Thymus (tissue), 14 donors: ENCODE measurements around the gene CLK1. TPM values are rescaled to one million over a fixed set of nuclear protein-coding genes. Genes with fewer than 3 reads are reported as not detected.

Source experiments
- DNase-seq, 9 donors: peaks; one replicate each; pipeline ENCODE4 v3.0.0-alpha.2; 2013; ENCODE audit warnings: low spot score in 9 of 9, low read depth in 6 of 9, missing footprints in 1 of 9
- H3K27ac ChIP-seq, 2 donors: one replicate each; pipeline ENCODE4 v1.5.1; 2013; ENCODE audit warnings: control low read depth in 1 of 2, low read depth in 1 of 2, low read length in 1 of 2, mild to moderate bottlenecking in 1 of 2, moderate library complexity in 1 of 2
- H3K27me3 ChIP-seq, 2 donors: one replicate each; pipeline ENCODE4 v1.5.1; 2013; ENCODE audit warnings: low read length in 1 of 2; ENCODE audit not compliant: control insufficient read depth in 2 of 2, insufficient read depth in 1 of 2
- H3K36me3 ChIP-seq, 2 donors: one replicate each; pipeline ENCODE4 v1.5.1; 2013; ENCODE audit warnings: low read length in 1 of 2, mild to moderate bottlenecking in 1 of 2, moderate library complexity in 1 of 2; ENCODE audit not compliant: control insufficient read depth in 2 of 2, insufficient read depth in 2 of 2
- H3K4me1 ChIP-seq, 2 donors: one replicate each; pipeline ENCODE4 v1.5.1; 2013; ENCODE audit warnings: low read length in 2 of 2; ENCODE audit not compliant: control insufficient read depth in 2 of 2, insufficient read depth in 2 of 2
- H3K4me3 ChIP-seq, 2 donors: one replicate each; pipeline ENCODE4 v1.5.1; 2013; ENCODE audit warnings: low read length in 2 of 2, control low read depth in 1 of 2, mild to moderate bottlenecking in 1 of 2
- H3K9me3 ChIP-seq, 2 donors: one replicate each; pipeline ENCODE4 v1.5.1; 2013; ENCODE audit warnings: low read length in 1 of 2, mild to moderate bottlenecking in 1 of 2; ENCODE audit not compliant: control insufficient read depth in 2 of 2, insufficient read depth in 1 of 2
- WGBS: extraction: QIAGEN DNeasy Blood & Tissue Kit; methylation state at CpG from one replicate; pipeline ENCODE4 v1.1.7; 2013; 5-methylcytosine and 5-hydroxymethylcytosine counted together
- long read RNA-seq, 10 donors: transcript quantifications; one replicate each; lab custom pipeline, GENCODE V29; 2026
- polyA plus RNA-seq: library from polyadenylated mRNA; stranded (reverse); fragments of 200-250 nt; gene quantifications from one replicate; pipeline ENCODE4 v1.2.3, GENCODE V29; 2013
- total RNA-seq: library from RNA; stranded (reverse); fragments of 120-200 nt; gene quantifications from one replicate; pipeline ENCODE4 v1.2.4, GENCODE V29; 2013
- donor health status: healthy.

The CLK1 gene
- total RNA-seq (295 TPM), polyA plus RNA-seq (1,486 TPM)
- long read RNA-seq, donor 1, transcript CLK1-210 (11 exons, 3,208 nt), result major isoform, 7 of 17 reads
- long read RNA-seq, donor 1, partial matches to known transcripts, result 5 of 17 reads
- long read RNA-seq, donor 1, other reads (novel, unspliced or antisense), result 0 of 17 reads
- long read RNA-seq, donor 2, transcript CLK1-204 (12 exons, 1,682 nt), result minor isoform, 9 of 174 reads
- long read RNA-seq, donor 2, transcript CLK1-208 (2 exons, 484 nt), result minor isoform, 7 of 174 reads
- long read RNA-seq, donor 2, transcript CLK1-210 (11 exons, 3,208 nt), result major isoform, 27 of 174 reads
- long read RNA-seq, donor 2, transcript CLK1-201 (13 exons, 1,888 nt), result minor isoform, 15 of 174 reads
- long read RNA-seq, donor 2, partial matches to known transcripts, result 107 of 174 reads
- long read RNA-seq, donor 2, other reads (novel, unspliced or antisense), result 0 of 174 reads
- long read RNA-seq, donor 3, transcript CLK1-210 (11 exons, 3,208 nt), result minor isoform, 42 of 264 reads
- long read RNA-seq, donor 3, transcript CLK1-208 (2 exons, 484 nt), result minor isoform, 10 of 264 reads
- long read RNA-seq, donor 3, transcript CLK1-204 (12 exons, 1,682 nt), result minor isoform, 11 of 264 reads
- long read RNA-seq, donor 3, transcript CLK1-201 (13 exons, 1,888 nt), result major isoform, 57 of 264 reads
- long read RNA-seq, donor 3, partial matches to known transcripts, result 126 of 264 reads
- long read RNA-seq, donor 3, other reads (novel, unspliced or antisense), result 0 of 264 reads
- long read RNA-seq, donor 4, transcript CLK1-201 (13 exons, 1,888 nt), result minor isoform, 6 of 64 reads
- long read RNA-seq, donor 4, transcript CLK1-208 (2 exons, 484 nt), result minor isoform, 7 of 64 reads
- long read RNA-seq, donor 4, transcript CLK1-210 (11 exons, 3,208 nt), result major isoform, 12 of 64 reads
- long read RNA-seq, donor 4, partial matches to known transcripts, result 30 of 64 reads
- long read RNA-seq, donor 4, other reads (novel, unspliced or antisense), result 0 of 64 reads
- long read RNA-seq, donor 5, transcript CLK1-203 (8 exons, 1,192 nt), result minor isoform, 9 of 191 reads
- long read RNA-seq, donor 5, transcript CLK1-210 (11 exons, 3,208 nt), result major isoform, 37 of 191 reads
- long read RNA-seq, donor 5, transcript CLK1-204 (12 exons, 1,682 nt), result minor isoform, 18 of 191 reads
- long read RNA-seq, donor 5, transcript CLK1-201 (13 exons, 1,888 nt), result minor isoform, 33 of 191 reads
- long read RNA-seq, donor 5, partial matches to known transcripts, result 80 of 191 reads
- long read RNA-seq, donor 5, other reads (novel, unspliced or antisense), result 0 of 191 reads
- long read RNA-seq, donor 6, transcript CLK1-201 (13 exons, 1,888 nt), result major isoform, 36 of 124 reads
- long read RNA-seq, donor 6, transcript CLK1-208 (2 exons, 484 nt), result minor isoform, 7 of 124 reads
- long read RNA-seq, donor 6, transcript CLK1-210 (11 exons, 3,208 nt), result minor isoform, 21 of 124 reads
- long read RNA-seq, donor 6, partial matches to known transcripts, result 50 of 124 reads
- long read RNA-seq, donor 6, other reads (novel, unspliced or antisense), result 0 of 124 reads
- long read RNA-seq, donor 7, transcript CLK1-201 (13 exons, 1,888 nt), result major isoform, 76 of 198 reads
- long read RNA-seq, donor 7, transcript CLK1-210 (11 exons, 3,208 nt), result minor isoform, 25 of 198 reads
- long read RNA-seq, donor 7, transcript CLK1-204 (12 exons, 1,682 nt), result minor isoform, 10 of 198 reads
- long read RNA-seq, donor 7, transcript CLK1-208 (2 exons, 484 nt), result minor isoform, 5 of 198 reads
- long read RNA-seq, donor 7, partial matches to known transcripts, result 72 of 198 reads
- long read RNA-seq, donor 7, other reads (novel, unspliced or antisense), result 0 of 198 reads
- long read RNA-seq, donor 8, transcript CLK1-201 (13 exons, 1,888 nt), result major isoform, 13 of 55 reads
- long read RNA-seq, donor 8, transcript CLK1-210 (11 exons, 3,208 nt), result minor isoform, 8 of 55 reads
- long read RNA-seq, donor 8, partial matches to known transcripts, result 27 of 55 reads
- long read RNA-seq, donor 8, other reads (novel, unspliced or antisense), result 0 of 55 reads
- long read RNA-seq, donor 9, transcript CLK1-214 (3 exons, 480 nt), result minor isoform, 5 of 88 reads
- long read RNA-seq, donor 9, transcript CLK1-204 (12 exons, 1,682 nt), result minor isoform, 7 of 88 reads
- long read RNA-seq, donor 9, transcript CLK1-210 (11 exons, 3,208 nt), result minor isoform, 17 of 88 reads
- long read RNA-seq, donor 9, transcript CLK1-201 (13 exons, 1,888 nt), result major isoform, 20 of 88 reads
- long read RNA-seq, donor 9, partial matches to known transcripts, result 30 of 88 reads
- long read RNA-seq, donor 9, other reads (novel, unspliced or antisense), result 0 of 88 reads
- long read RNA-seq, donor 10, transcript CLK1-204 (12 exons, 1,682 nt), result minor isoform, 11 of 76 reads
- long read RNA-seq, donor 10, transcript CLK1-210 (11 exons, 3,208 nt), result minor isoform, 11 of 76 reads
- long read RNA-seq, donor 10, transcript CLK1-201 (13 exons, 1,888 nt), result major isoform, 14 of 76 reads
- long read RNA-seq, donor 10, partial matches to known transcripts, result 34 of 76 reads
- long read RNA-seq, donor 10, other reads (novel, unspliced or antisense), result 0 of 76 reads

GRCh38 chr2:200864176-200865034 lies at the start of gene CLK1:
Gene CLK1, minus strand, starts transcription at chr2:200864658. Its CDS starts 2,796 bp downstream, at chr2:200861862.
- Histone ChIP-seq H3K4me1 (peaks cover 0 to 21% of the 10 kb centered on the region in 2 donors), H3K4me3 (peak within 1 kb of the TSS; percentile 81 to 97), H3K27me3 (no peaks in the 10 kb centered on the region), H3K27ac (peak within 1 kb of the TSS; percentile 99 to 100), H3K36me3 (peaks cover 3 to 25% of the 10 kb centered on the region in 2 donors), H3K9me3 (no peaks in the 10 kb centered on the region)
- peak; percentile 92 to 99 (median 95) for DNase-seq
- 4% methylated on average over 89 of the region's 89 CpGs for WGBS

- Histone ChIP-seq H3K36me3 (peaks cover 37 to 74% of the 10 kb centered on the region in 2 donors), H3K27ac (no peak overlapping the region), H3K4me3 (no peak overlapping the region), H3K27me3 (no peaks in the 10 kb centered on the region), H3K9me3 (no peaks in the 10 kb centered on the region), H3K4me1 (no peaks in the 10 kb centered on the region)
- no peak for DNase-seq
Measured at GRCh38 chr2:200913654-200914053, 49.2 kb upstream of the CLK1 start.

- no peak for DNase-seq
- Histone ChIP-seq H3K36me3 (peaks cover 29 to 75% of the 10 kb centered on the region in 2 donors), H3K27me3 (no peaks in the 10 kb centered on the region), H3K4me3 (no peak overlapping the region), H3K9me3 (no peaks in the 10 kb centered on the region), H3K4me1 (no peaks in the 10 kb centered on the region), H3K27ac (no peak overlapping the region)
- 98% methylated on average over 4 of the region's 4 CpGs for WGBS
Measured at GRCh38 chr2:200909958-200910357, 45.5 kb upstream of the CLK1 start.

GRCh38 chr2:200905618-200906296 lies 41.3 kb upstream of the CLK1 start:
- peak in 7 of 9 donors; percentile 14 to 67 (median 36) for DNase-seq
- H3K4me3 ChIP-seq, result no peak overlapping the region
- H3K4me1 ChIP-seq, result no peaks in the 10 kb centered on the region
- H3K9me3 ChIP-seq, result no peaks in the 10 kb centered on the region
- 80% methylated on average over 2 of the region's 2 CpGs for WGBS
- H3K36me3 ChIP-seq, result peaks cover 16 to 67% of the 10 kb centered on the region in 2 donors
- no peak overlapping the region for H3K27ac ChIP-seq
- H3K27me3 ChIP-seq, result no peaks in the 10 kb centered on the region

GRCh38 chr2:200901459-200902072 lies 37.1 kb upstream of the CLK1 start:
- 6% methylated on average over 4 of the region's 4 CpGs for WGBS
- no peaks in the 10 kb centered on the region for H3K9me3 ChIP-seq
- H3K4me3 ChIP-seq, result no peak overlapping the region
- peaks cover 17 to 78% of the 10 kb centered on the region in 2 donors for H3K36me3 ChIP-seq
- H3K27ac ChIP-seq, result peak overlapping the region in 1 of 2 donors; percentile 48
- no peaks in the 10 kb centered on the region for H3K27me3 ChIP-seq
- DNase-seq, result peak; percentile 64 to 93 (median 81)
- H3K4me1 ChIP-seq, result no peaks in the 10 kb centered on the region

- H3K4me3 ChIP-seq, result no peak overlapping the region
- no peak overlapping the region for H3K27ac ChIP-seq
- no peaks in the 10 kb centered on the region for H3K9me3 ChIP-seq
- no peaks in the 10 kb centered on the region for H3K4me1 ChIP-seq
- peaks cover 23 to 80% of the 10 kb centered on the region in 2 donors for H3K36me3 ChIP-seq
- DNase-seq, result no peak
- H3K27me3 ChIP-seq, result no peaks in the 10 kb centered on the region
Measured at GRCh38 chr2:200899482-200899881, 35.0 kb upstream of the CLK1 start.
